ENCODE results near the gene LRP6.
"Not testable (repeated sequence)": the region's sequence is repeated elsewhere in the genome, so short reads cannot be mapped to it uniquely, and the experiment has no call there.

DNA sequence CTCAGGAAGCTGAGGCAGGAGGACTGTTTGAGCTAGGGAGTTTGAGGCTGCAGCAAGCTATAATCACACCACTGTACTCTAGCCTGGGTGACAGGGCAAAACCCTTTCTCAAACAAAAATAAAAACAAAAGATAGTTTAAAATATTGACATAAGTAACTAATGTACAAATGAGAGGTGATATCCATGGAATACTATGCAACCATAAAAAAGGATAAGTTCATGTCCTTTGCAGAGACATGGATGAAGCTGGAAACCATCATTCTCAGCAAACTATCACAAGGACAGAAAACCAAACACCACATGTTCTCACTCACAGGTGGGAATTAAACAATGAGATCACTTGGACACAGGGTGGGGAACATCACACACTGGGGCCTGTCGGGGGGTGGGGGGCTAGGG lies 122.3 kb downstream of the LRP6 start:
- TF ChIP-seq, protein P1, sequence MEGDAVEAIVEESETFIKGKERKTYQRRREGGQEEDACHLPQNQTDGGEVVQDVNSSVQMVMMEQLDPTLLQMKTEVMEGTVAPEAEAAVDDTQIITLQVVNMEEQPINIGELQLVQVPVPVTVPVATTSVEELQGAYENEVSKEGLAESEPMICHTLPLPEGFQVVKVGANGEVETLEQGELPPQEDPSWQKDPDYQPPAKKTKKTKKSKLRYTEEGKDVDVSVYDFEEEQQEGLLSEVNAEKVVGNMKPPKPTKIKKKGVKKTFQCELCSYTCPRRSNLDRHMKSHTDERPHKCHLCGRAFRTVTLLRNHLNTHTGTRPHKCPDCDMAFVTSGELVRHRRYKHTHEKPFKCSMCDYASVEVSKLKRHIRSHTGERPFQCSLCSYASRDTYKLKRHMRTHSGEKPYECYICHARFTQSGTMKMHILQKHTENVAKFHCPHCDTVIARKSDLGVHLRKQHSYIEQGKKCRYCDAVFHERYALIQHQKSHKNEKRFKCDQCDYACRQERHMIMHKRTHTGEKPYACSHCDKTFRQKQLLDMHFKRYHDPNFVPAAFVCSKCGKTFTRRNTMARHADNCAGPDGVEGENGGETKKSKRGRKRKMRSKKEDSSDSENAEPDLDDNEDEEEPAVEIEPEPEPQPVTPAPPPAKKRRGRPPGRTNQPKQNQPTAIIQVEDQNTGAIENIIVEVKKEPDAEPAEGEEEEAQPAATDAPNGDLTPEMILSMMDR (IDR thresholded peaks at IDR 0.05): not testable (repeated sequence)
- not testable (repeated sequence) for TF ChIP-seq POLR2AphosphoS5, TCF7L2 (IDR thresholded peaks at IDR 0.05; ENCODE audit: low read depth, low read length)
- TF ChIP-seq, protein P2, sequence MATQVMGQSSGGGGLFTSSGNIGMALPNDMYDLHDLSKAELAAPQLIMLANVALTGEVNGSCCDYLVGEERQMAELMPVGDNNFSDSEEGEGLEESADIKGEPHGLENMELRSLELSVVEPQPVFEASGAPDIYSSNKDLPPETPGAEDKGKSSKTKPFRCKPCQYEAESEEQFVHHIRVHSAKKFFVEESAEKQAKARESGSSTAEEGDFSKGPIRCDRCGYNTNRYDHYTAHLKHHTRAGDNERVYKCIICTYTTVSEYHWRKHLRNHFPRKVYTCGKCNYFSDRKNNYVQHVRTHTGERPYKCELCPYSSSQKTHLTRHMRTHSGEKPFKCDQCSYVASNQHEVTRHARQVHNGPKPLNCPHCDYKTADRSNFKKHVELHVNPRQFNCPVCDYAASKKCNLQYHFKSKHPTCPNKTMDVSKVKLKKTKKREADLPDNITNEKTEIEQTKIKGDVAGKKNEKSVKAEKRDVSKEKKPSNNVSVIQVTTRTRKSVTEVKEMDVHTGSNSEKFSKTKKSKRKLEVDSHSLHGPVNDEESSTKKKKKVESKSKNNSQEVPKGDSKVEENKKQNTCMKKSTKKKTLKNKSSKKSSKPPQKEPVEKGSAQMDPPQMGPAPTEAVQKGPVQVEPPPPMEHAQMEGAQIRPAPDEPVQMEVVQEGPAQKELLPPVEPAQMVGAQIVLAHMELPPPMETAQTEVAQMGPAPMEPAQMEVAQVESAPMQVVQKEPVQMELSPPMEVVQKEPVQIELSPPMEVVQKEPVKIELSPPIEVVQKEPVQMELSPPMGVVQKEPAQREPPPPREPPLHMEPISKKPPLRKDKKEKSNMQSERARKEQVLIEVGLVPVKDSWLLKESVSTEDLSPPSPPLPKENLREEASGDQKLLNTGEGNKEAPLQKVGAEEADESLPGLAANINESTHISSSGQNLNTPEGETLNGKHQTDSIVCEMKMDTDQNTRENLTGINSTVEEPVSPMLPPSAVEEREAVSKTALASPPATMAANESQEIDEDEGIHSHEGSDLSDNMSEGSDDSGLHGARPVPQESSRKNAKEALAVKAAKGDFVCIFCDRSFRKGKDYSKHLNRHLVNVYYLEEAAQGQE (IDR thresholded peaks at IDR 0.05; ENCODE audit: insufficient read depth in 1 of 2, low read depth in 2 of 2, low read length in 1 of 2): not testable (repeated sequence)

Data from Panc1 (cell line).